ENCODE measurements around the gene ISYNA1.
"Not testable (repeated sequence)": the region's sequence is repeated elsewhere in the genome, so short reads cannot be mapped to it uniquely, and the experiment has no call there.

Gene ISYNA1

GRCh38 chr19:18418029-18418482 lies 19.9 kb downstream of the ISYNA1 start:
- no peak for DNase-seq

DNA sequence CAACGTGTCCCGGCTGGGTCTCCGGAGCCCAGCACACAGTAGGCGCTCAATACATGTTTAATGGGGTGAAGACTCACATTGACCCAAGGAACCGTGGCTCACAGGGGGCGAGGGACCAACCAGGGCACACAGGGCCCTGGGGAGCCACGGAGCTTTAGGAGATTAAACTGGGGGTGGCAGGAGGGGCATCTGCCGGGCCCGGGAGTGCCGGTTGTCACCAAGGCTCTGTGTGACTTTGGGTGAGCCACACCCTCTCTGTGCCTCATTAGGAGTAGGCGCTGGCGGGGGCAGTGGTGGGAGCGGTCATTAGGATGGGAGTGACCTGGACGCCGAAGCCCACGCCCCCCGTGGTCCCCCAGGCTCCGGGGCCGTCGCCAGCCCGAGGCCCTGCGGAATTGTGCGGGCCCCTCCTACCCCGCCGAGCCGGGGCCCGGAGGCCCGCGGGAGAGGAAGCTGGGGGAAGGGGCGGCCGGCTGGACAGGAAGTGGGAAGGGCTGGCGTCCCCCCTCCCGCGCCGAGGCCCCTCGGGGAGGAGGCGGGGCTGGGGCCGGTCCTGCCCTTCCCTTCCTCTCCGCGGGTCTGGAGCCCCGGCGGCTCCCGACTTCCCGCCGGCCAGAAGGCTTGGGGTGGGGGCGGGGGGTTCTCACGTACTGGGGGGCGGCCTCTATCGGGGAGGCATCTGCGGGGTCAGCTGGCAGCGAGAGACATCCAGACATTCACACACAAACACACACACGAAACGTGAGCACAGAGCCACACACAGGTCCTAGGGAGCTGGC lies 20.5 kb downstream of the ISYNA1 start:
- no peak for DNase-seq

GRCh38 chr19:18416778-18417249 lies 21.1 kb downstream of the ISYNA1 start:
- DNase-seq, result peak; percentile 60

GRCh38 chr19:18415178-18415867 lies 22.6 kb downstream of the ISYNA1 start:
- no peak for DNase-seq

GRCh38 chr19:18414504-18415177 lies 23.3 kb downstream of the ISYNA1 start:
- no peak for DNase-seq

- no peak for DNase-seq
Measured at GRCh38 chr19:18412610-18413239, 25.2 kb downstream of the ISYNA1 start.

DNA sequence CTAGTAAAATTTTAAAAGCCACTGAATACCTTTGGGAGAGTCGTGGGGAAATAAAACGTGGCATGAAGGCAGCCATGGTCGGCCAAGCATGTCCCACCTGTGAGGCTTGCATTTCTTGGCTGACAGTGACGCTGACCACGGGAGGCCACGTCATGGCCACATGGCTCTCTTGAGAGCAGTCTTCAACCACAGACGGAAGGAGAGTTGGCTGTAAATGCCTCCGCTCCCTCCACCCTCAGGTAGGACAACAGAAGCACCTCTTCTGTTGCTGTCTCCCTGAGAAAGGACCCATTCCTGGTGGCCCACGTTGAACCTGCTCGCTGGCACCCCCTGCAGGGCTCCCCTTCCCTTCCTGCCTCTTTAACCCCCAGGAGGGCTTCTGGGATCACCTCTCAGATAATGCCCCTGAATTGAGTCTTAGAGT lies 29.9 kb downstream of the ISYNA1 start:
- DNase-seq, result no peak

- DNase-seq, result no peak
Measured at GRCh38 chr19:18406749-18407148, 31.2 kb downstream of the ISYNA1 start.

GRCh38 chr19:18405754-18406153 lies 32.2 kb downstream of the ISYNA1 start:
- not testable (repeated sequence) for DNase-seq

GRCh38 chr19:18402455-18403248 lies 35.3 kb downstream of the ISYNA1 start:
- not testable (repeated sequence) for DNase-seq

- no peak for DNase-seq
Measured at GRCh38 chr19:18401580-18402112, 36.3 kb downstream of the ISYNA1 start.

DNA sequence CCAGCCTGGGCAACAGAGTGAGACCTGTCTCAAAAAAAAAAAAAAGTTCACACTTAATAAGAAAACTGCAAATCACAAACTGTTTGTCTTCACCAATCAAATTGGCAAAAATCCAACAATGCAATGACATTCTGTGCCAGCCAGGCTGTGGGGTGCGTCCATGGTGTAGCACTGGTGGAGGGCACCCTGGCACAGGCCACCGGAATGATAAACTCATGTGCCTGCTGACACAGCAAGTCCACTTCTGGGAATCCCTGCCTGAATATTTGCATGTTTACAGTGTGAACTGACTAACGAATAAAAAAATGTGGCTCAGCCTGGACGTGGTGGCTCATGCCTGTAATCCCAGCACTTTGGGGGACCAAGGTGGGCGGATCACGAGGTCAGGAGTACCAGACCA lies 38.9 kb downstream of the ISYNA1 start:
- no peak for DNase-seq

DNA sequence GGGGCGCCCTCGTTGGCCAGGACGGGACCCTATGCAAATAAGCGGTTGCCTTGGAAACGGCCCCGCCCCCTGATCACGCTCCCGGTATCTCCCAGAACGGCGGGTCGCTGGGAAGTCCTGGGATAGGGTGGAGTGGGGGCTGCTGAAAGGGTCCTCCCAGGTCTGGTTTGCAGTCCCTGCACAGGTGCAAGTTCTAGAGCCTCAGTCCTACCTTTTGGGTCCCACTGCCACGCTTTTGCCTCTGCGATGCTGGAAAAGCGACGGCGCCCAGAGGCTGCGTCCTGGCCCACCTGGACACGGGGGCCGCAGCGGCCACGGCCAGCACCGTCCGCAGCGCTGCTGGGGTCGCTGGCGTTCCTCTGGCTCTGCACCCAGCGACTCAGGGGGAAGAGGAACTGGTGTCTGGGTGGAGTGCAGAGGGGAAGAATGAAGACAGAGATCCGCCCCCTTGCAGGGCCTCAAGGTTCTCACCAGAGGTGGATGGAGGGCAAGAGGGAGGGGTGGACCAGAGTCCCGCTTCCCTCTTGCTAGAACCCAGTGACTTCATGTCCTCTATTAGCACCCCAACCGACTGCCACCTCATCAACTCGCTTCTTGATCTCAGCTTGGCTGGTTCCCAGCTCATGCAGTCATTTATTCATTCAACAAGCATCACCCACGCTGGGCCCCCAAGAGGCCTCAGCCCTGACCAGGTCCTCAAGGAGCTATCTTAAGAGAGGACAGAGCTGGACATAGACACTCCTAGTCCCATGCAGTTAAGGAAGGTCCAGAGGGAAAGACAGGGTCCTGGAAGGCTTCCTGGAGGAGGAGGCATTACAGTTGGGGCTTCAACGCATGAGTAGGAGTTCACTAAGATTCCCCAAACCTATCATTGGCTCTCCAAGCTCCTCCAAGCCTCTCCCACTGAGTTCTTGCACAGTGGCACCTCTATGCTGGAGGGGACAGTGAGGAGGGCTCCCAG lies 40.4 kb downstream of the ISYNA1 start, which contains the start of gene LRRC25:
LRRC25 (minus strand) TSS at position 381 of the 961 bp plus-strand sequence. CDS start 659 bp downstream, outside the sequence.
- DNase-seq, result no peak

DNA sequence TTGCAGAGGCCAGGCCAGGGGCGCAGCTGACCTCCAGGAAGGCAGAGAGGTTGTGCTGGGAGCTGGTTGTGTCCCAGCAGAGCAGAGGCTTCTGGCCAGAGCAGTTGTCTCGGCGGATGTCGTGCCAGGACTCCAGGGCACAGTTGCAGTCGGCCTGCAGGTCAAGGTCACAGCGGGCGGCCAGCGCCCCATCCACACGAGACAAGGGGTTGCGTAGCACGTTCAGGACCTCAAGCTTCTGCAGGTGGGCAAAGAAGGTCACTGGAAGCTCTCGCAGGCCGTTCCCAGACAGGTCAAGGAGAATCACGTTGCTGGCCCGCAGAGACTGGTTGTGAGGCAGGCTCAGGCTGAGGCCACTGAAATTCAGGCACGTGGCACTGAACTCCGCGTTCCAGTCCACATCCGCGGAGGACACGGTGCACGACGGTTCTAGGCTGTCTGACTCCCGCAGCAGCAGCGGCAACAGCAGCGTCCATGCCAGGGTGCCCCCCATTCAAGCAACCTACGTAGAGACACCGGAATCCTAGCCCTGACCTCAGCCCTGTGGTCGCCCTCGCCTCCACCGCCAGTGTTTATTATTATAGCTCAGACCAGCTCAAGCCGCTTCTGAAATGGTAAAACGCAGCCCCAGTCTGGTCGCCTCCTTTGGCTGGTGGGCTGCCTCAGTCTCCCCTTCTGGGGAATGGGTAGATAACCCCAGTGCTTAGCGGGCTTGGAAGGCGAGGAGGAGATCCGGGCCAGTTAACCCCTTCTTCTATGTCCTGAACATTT lies 41.3 kb downstream of the ISYNA1 start:
- DNase-seq, result no peak

DNA sequence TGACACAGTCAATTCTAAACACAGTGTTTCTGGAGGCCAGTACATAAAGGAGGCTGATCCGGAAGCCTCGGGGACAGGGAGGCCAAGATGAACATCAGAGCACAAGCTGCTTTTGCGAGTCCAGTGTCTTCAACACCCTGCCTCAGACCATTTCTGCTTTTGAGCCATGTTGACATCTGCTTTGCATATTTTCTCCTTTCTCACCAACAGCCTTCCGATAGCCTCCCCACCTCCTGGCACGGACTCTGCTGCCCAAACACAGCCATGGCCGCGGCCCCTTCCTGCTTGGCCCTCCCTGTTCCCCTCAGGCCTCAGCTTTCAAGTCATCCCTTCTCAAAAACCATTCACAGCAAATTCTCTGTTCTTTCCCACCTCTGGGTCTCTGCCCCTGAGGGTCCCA lies 44.1 kb downstream of the ISYNA1 start:
- DNase-seq, result no peak

DNA sequence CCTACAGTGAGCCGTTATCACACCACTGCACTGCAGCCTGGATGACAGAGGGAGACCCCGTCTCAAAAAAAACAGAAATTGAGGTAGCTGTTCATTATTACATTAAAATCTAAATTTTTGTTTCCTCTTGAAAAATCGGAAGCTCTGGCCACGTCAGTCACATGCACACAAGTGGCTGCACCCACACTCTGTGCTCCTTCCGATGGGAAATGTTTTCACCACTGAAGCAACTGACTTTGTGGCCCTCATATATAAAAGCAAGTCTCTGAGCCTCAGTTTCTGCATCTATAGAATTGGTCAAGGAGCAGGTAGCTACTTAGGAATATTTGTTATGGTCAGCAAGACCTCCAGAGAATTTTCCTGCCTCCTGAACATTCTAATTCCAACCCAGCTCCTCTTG lies 45.0 kb downstream of the ISYNA1 start:
- DNase-seq, result no peak

- no peak for DNase-seq
Measured at GRCh38 chr19:18392417-18392816, 45.5 kb downstream of the ISYNA1 start.

GRCh38 chr19:18391509-18392075 lies 46.3 kb downstream of the ISYNA1 start:
- no peak for DNase-seq
